Thoracic aorta (tissue), 2 donors: ENCODE measurements around the gene IQCF6. TPM values are rescaled to one million over a fixed set of nuclear protein-coding genes. Genes with fewer than 3 reads are reported as not detected.
"Not testable (repeated sequence)": the region's sequence is repeated elsewhere in the genome, so short reads cannot be mapped to it uniquely, and the experiment has no call there.

ENCODE experiments used
- ATAC-seq: fragments of 150-250 bp; one replicate; pipeline ENCODE4 v1.8.0; 2017; ENCODE audit warnings: low read depth; ENCODE audit not compliant: insufficient number of reproducible peaks, low FRiP score
- DNase-seq: peaks from one replicate; pipeline ENCODE4 v3.0.0-alpha.2; 2020; ENCODE audit warnings: low spot score
- H3K27ac ChIP-seq, 2 donors: fragments of 200-600 bp; sonication (generic); 1 replicate in 1 of 2; 2 replicates in 1 of 2; pipeline ENCODE4 v1.5.1; 2016; ENCODE audit warnings: mild to moderate bottlenecking in 2 of 2, moderate library complexity in 2 of 2
- H3K27me3 ChIP-seq: fragments of 200-600 bp; sonication (generic); replicated peaks from 2 replicates; pipeline ENCODE4 v1.6.0; 2016; ENCODE audit warnings: mild to moderate bottlenecking; ENCODE audit not compliant: insufficient read depth
- H3K36me3 ChIP-seq: fragments of 200-600 bp; sonication (generic); one replicate; pipeline ENCODE4 v1.5.1; 2016
- H3K4me1 ChIP-seq, 2 donors: fragments of 200-600 bp; sonication (generic); 1 replicate in 1 of 2; 2 replicates in 1 of 2; pipeline versions ENCODE4 v1.5.1 to v1.6.0; 2016; ENCODE audit warnings: low read depth in 2 of 2, mild to moderate bottlenecking in 1 of 2; ENCODE audit not compliant: control insufficient read depth in 1 of 2
- H3K4me3 ChIP-seq: fragments of 200-600 bp; sonication (generic); 2 replicates; pipeline ENCODE4 v1.5.1; 2016; ENCODE audit warnings: mild to moderate bottlenecking
- H3K9me3 ChIP-seq: fragments of 200-600 bp; sonication (generic); 2 replicates; pipeline ENCODE4 v1.5.1; 2016
- total RNA-seq, 2 donors: library from RNA; depleted of rRNA; stranded (reverse); fragments of >200 nt; gene quantifications; one replicate each; pipeline versions ENCODE4 v1.1.0 to v1.2.3, GENCODE V29; 2016
- TF ChIP-seq, protein P1 (sequence below): fragments of 200-600 bp; sonication (generic); IDR thresholded peaks from one replicate; pipeline ENCODE4 v1.5.1; 2019; ENCODE audit warnings: antibody characterized with exemption

IQCF6 gene
- total RNA-seq, 2 donors from 2014 or later, result not detected

DNA sequence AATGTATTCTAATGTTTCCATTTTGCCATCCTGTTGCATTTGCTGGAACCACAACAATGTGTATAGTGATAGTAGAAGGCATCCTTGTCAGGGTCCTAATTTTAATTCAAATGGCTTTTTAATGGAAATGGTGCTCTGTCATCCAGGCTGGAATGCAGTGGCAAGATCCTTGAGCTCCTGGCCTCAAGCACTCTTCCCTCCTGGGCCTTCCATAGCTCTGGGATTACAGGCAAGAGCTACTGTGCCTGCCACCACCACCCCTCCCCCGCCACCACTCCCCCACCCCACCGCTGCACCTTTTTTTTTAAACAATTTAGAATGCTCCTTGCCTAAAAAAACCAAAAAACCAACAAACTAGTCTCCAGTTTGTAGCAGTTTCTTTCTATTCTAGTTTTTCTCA, 15.2 kb upstream of the IQCF6 start:
- ATAC-seq (no peak), DNase-seq (no peak)
- no peaks in the 10 kb centered on the region for H3K36me3 ChIP-seq
- no peak overlapping the region for H3K27ac ChIP-seq
- TF ChIP-seq, protein P1, sequence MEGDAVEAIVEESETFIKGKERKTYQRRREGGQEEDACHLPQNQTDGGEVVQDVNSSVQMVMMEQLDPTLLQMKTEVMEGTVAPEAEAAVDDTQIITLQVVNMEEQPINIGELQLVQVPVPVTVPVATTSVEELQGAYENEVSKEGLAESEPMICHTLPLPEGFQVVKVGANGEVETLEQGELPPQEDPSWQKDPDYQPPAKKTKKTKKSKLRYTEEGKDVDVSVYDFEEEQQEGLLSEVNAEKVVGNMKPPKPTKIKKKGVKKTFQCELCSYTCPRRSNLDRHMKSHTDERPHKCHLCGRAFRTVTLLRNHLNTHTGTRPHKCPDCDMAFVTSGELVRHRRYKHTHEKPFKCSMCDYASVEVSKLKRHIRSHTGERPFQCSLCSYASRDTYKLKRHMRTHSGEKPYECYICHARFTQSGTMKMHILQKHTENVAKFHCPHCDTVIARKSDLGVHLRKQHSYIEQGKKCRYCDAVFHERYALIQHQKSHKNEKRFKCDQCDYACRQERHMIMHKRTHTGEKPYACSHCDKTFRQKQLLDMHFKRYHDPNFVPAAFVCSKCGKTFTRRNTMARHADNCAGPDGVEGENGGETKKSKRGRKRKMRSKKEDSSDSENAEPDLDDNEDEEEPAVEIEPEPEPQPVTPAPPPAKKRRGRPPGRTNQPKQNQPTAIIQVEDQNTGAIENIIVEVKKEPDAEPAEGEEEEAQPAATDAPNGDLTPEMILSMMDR, result no peak
- H3K27me3 ChIP-seq, result no peaks in the 10 kb centered on the region
- no peaks in the 10 kb centered on the region for H3K9me3 ChIP-seq
- H3K4me3 ChIP-seq, result no peak overlapping the region
- H3K4me1 ChIP-seq, result no peaks in the 10 kb centered on the region

DNA sequence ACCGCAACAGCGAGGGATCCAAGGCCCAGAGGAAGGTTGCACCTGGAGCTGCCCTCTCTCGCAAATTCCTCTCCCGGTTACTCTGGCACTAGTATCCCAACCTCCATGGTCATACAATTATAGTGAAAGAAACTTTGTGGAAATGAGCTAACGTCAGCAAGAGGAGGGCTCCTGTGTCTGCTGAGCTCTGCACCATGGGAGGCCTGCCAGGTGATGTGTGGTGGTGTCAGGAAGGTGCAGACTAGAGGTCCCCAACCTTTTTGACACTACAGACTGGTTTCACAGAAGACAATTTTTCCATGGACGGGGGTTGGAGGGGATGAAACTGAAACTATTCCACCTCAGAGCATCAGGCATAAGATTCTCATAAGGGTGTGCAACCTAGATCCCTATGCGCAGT, 13.2 kb upstream of the IQCF6 start:
- H3K9me3 ChIP-seq, result no peaks in the 10 kb centered on the region
- no peaks in the 10 kb centered on the region for H3K4me1 ChIP-seq
- no peaks in the 10 kb centered on the region for H3K36me3 ChIP-seq
- no peak overlapping the region for H3K4me3 ChIP-seq
- ATAC-seq (no peak), DNase-seq (no peak)
- TF ChIP-seq, protein P1, result no peak
- no peaks in the 10 kb centered on the region for H3K27me3 ChIP-seq
- H3K27ac ChIP-seq, result no peak overlapping the region

DNA sequence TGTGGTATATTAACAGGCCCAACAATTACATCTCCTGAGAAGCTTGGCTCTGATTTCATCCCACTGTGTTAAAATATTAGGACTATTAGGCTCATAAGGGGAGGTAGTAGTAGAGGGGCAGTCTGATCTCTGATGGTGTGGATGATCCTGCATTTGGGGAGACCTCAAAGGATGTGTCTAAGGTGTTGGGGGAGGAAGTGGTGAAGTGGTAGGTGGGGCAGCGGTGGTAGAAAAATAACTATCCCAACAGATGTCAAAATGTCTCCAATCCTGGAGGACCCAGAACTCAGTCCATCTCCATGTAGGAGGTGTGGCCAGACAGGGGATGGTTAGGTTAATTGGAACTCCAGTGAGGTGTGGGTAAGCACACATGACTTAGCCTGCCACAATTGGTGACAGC, 10.4 kb upstream of the IQCF6 start:
- H3K9me3 ChIP-seq, result no peaks in the 10 kb centered on the region
- H3K4me1 ChIP-seq, result no peaks in the 10 kb centered on the region
- no peaks in the 10 kb centered on the region for H3K36me3 ChIP-seq
- no peak overlapping the region for H3K4me3 ChIP-seq
- no peak overlapping the region for H3K27ac ChIP-seq
- TF ChIP-seq, protein P1, result no peak
- DNase-seq (no peak), ATAC-seq (no peak)
- no peaks in the 10 kb centered on the region for H3K27me3 ChIP-seq

DNA sequence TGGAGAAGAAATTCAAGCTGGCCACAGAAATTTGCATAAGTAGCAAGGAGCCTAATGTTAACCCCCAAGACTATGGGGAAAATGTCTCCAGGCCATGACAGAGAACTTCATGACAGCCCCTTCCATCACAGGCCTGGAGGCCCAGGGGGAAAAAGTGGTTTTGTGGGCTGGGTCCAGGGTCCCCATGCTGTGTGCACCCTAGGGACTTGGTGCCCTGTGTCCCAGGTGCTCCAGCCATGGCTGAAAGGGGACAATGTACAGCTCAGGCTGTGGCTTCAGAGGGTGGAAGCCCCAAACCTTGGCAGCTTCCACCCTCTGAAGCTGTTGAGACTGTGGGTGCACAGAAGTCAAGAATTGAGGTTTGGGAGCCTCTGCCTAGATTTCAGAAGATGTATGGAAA, 8.5 kb upstream of the IQCF6 start:
- not testable (repeated sequence) for H3K9me3 ChIP-seq, H3K27me3 ChIP-seq, H3K36me3 ChIP-seq, DNase-seq, H3K4me1 ChIP-seq, ATAC-seq, H3K4me3 ChIP-seq, H3K27ac ChIP-seq

DNA sequence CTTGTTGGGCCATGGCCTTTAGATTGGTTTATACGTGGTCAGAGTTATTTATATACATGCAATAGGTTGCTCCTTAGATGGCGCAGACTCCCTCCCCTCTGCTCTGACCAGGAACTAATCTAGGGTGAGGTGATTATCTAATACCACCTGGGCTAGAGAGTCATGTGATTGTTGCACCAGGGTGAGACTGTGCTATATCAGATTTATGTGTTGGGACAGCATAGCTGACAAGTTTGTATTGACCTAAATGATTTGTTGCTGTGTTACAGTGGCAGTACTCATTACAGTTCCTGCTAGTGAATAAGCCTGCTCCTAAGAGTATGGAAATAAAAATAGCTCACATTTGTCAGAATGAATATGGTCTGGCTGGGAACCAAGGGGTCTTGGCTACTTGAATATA, 7.2 kb upstream of the IQCF6 start:
- DNase-seq (no peak), ATAC-seq (no peak)
- Histone ChIP-seq H3K4me1 (no peaks in the 10 kb centered on the region), H3K27me3 (no peaks in the 10 kb centered on the region), H3K4me3 (no peak overlapping the region), H3K9me3 (no peaks in the 10 kb centered on the region), H3K27ac (no peak overlapping the region), H3K36me3 (no peaks in the 10 kb centered on the region)
- TF ChIP-seq, protein P1, result no peak

DNA sequence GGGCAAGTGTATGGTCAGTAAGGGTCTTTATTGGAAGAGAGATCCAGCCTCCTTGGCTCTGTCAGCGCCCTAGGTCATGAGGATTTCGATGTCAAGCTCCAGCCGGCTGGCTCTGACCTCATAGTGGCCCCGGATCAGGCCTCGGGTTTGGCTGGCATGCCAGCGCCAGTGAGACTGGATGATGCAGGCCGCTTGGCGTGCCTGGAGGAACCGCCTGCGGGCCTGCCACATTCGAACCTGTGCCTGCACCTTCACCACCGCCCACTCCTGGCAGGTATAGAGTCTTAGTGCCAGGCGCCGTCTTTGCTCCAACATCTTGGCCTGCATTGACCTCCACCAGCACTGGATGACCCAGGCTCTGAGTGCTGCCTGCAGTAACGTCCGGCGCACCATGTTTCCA, 483 bp downstream of the IQCF6 start:
- H3K4me1 ChIP-seq, result no peaks in the 10 kb centered on the region
- H3K27ac ChIP-seq, result no peak overlapping the region
- H3K27me3 ChIP-seq, result no peaks in the 10 kb centered on the region
- ATAC-seq (no peak), DNase-seq (no peak)
- H3K4me3 ChIP-seq, result no peak overlapping the region
- H3K9me3 ChIP-seq, result no peaks in the 10 kb centered on the region
- TF ChIP-seq, protein P1, result no peak
- no peaks in the 10 kb centered on the region for H3K36me3 ChIP-seq
